GM23338 (cell line): Measurements from ENCODE around the gene NSA2. TPM values are rescaled to one million over a fixed set of nuclear protein-coding genes. Genes with fewer than 3 reads are reported as not detected.

Source experiments
- ATAC-seq: fragments of 200-7000 bp; cut with Tn5 transposase; 3 replicates; pipeline ENCODE4 v1.9.1; 2020
- DNase-seq: peaks from one replicate; pipeline ENCODE4 v3.0.0-alpha.2; 2015; ENCODE audit warnings: low spot score
- H2AFZ ChIP-seq: fragments of 200-600 bp; sonication (generic); 2 replicates; pipeline ENCODE4 v1.8.0; 2016; ENCODE audit warnings: antibody characterized with exemption, mild to moderate bottlenecking, moderate library complexity
- H3F3A ChIP-seq: fragments of 200-600 bp; sonication (generic); replicated peaks from 2 replicates; pipeline ENCODE4 v1.8.0; 2017; ENCODE audit warnings: antibody characterized with exemption, mixed run types, low read depth
- H3K27ac ChIP-seq: fragments of 200-600 bp; sonication (generic); 2 replicates; pipeline ENCODE4 v1.6.1; 2016; ENCODE audit warnings: low read depth
- H3K27me3 ChIP-seq: fragments of 200-600 bp; sonication (generic); 2 replicates; pipeline ENCODE4 v1.8.0; 2016; ENCODE audit warnings: mild to moderate bottlenecking, mixed run types, moderate library complexity; ENCODE audit not compliant: insufficient read depth
- H3K36me3 ChIP-seq: fragments of 200-600 bp; sonication (generic); 2 replicates; pipeline ENCODE4 v1.8.0; 2016; ENCODE audit warnings: mild to moderate bottlenecking; ENCODE audit not compliant: insufficient read depth
- H3K4me1 ChIP-seq: fragments of 200-600 bp; sonication (generic); 2 replicates; pipeline ENCODE4 v1.8.0; 2016; ENCODE audit warnings: mild to moderate bottlenecking, moderate library complexity; ENCODE audit not compliant: insufficient read depth
- H3K4me2 ChIP-seq: fragments of 200-600 bp; sonication (generic); 2 replicates; pipeline ENCODE4 v1.7.1; 2017; ENCODE audit warnings: mixed run types
- H3K4me3 ChIP-seq: fragments of 200-600 bp; sonication (generic); 2 replicates; pipeline ENCODE4 v1.6.1; 2016; ENCODE audit warnings: mixed run types
- H3K79me2 ChIP-seq: fragments of 200-600 bp; sonication (generic); replicated peaks from 2 replicates; pipeline ENCODE4 v1.8.0; 2017; ENCODE audit warnings: mild to moderate bottlenecking; ENCODE audit not compliant: insufficient read depth
- H3K9me2 ChIP-seq: fragments of 200-600 bp; sonication (generic); 2 replicates; pipeline ENCODE4 v1.8.0; 2017; ENCODE audit not compliant: insufficient read depth
- H4K20me1 ChIP-seq: fragments of 200-600 bp; sonication (generic); replicated peaks from 2 replicates; pipeline ENCODE4 v1.8.0; 2017; ENCODE audit warnings: mild to moderate bottlenecking; ENCODE audit not compliant: insufficient read depth
- H3K27ac Mint-ChIP-seq: 2 replicates; pipeline ENCODE4 v1.8.0; 2020; ENCODE audit warnings: inconsistent platforms, mild to moderate bottlenecking, moderate library complexity, mixed read lengths
- H3K27me3 Mint-ChIP-seq: 3 replicates; pipeline ENCODE4 v1.8.0; 2022; ENCODE audit warnings: low read depth, mild to moderate bottlenecking, moderate library complexity, mixed read lengths, inconsistent platforms; ENCODE audit not compliant: insufficient read depth, poor library complexity
- H3K36me3 Mint-ChIP-seq: 3 replicates; pipeline ENCODE4 v1.8.0; 2021; ENCODE audit warnings: low read depth, mild to moderate bottlenecking, inconsistent platforms, moderate library complexity, mixed read lengths
- H3K4me1 Mint-ChIP-seq: 3 replicates; pipeline ENCODE4 v1.8.0; 2020; ENCODE audit warnings: mild to moderate bottlenecking, inconsistent platforms, mixed read lengths
- H3K4me3 Mint-ChIP-seq: 3 replicates; pipeline ENCODE4 v1.8.0; 2021; ENCODE audit warnings: moderate library complexity, mild to moderate bottlenecking, inconsistent platforms, mixed read lengths
- H3K9me3 Mint-ChIP-seq: 3 replicates; pipeline ENCODE4 v1.8.0; 2020; ENCODE audit warnings: moderate library complexity, mild to moderate bottlenecking, inconsistent platforms, mixed read lengths
- CREB1 ChIP-seq: fragments of 250-450 bp; sonication (Bioruptor Pico); IDR thresholded peaks from 2 replicates; pipeline ENCODE4 v1.5.0; 2020; ENCODE audit warnings: low read depth, mild to moderate bottlenecking, moderate library complexity
- CTCF ChIP-seq, 2 experiments: fragments of 200-600 bp in 1 of 2; sonication (generic) in 1 of 2; conservative IDR thresholded peaks; 2 replicates each; pipeline versions ENCODE4 v1.5.1 to v1.6.1; 2016 to 2017; ENCODE audit warnings: antibody characterized with exemption in 2 of 2, low read depth in 2 of 2, mild to moderate bottlenecking in 2 of 2, moderate library complexity in 1 of 2
- ETS1 ChIP-seq: IDR thresholded peaks from 2 replicates; pipeline ENCODE4 v1.6.1; 2016; ENCODE audit warnings: antibody characterized with exemption
- EZH2 ChIP-seq: fragments of 200-600 bp; sonication (generic); IDR thresholded peaks from one replicate; pipeline ENCODE4 v1.8.0; 2017; ENCODE audit warnings: antibody characterized with exemption, mild to moderate bottlenecking, low read depth; ENCODE audit not compliant: unreplicated experiment
- EZH2phosphoT487 ChIP-seq: fragments of 200-600 bp; sonication (generic); IDR thresholded peaks from one replicate; pipeline ENCODE4 v1.8.1; 2018; ENCODE audit warnings: antibody characterized with exemption; ENCODE audit not compliant: unreplicated experiment
- JUNB ChIP-seq: IDR thresholded peaks from one replicate; pipeline ENCODE4 v1.6.1; 2016; ENCODE audit warnings: antibody characterized with exemption; ENCODE audit not compliant: unreplicated experiment
- NANOG ChIP-seq: IDR thresholded peaks from 2 replicates; pipeline ENCODE4 v1.6.1; 2016; ENCODE audit warnings: antibody characterized with exemption, borderline replicate concordance
- POLR2AphosphoS5 ChIP-seq: IDR thresholded peaks from 2 replicates; pipeline ENCODE4 v1.6.1; 2016; ENCODE audit warnings: antibody characterized with exemption, low read depth
- STAT1 ChIP-seq: IDR thresholded peaks from one replicate; pipeline ENCODE4 v1.6.1; 2016; ENCODE audit warnings: antibody characterized with exemption; ENCODE audit not compliant: unreplicated experiment
- ZNF114 ChIP-seq: fragments of 250-450 bp; sonication (Bioruptor Pico); IDR thresholded peaks from 2 replicates; pipeline ENCODE4 v1.5.0; 2020; ENCODE audit warnings: mild to moderate bottlenecking, moderate library complexity
- ZNF331 ChIP-seq: fragments of 250-450 bp; sonication (Bioruptor Pico); IDR thresholded peaks from 2 replicates; pipeline ENCODE4 v1.5.0; 2020; ENCODE audit warnings: low read depth, mild to moderate bottlenecking, moderate library complexity
- polyA plus RNA-seq: library from polyadenylated mRNA; unstranded; fragments of >200 nt; fragmentation: Nextera tagmentation; extraction: Ambion mirVana; gene quantifications from 2 replicates; pipeline ENCODE4 v1.2.1, GENCODE V29; 2016
- total RNA-seq: library from RNA; depleted of rRNA; stranded (reverse); fragments of >200 nt; shearing (Covaris generic); gene quantifications from 2 replicates; pipeline ENCODE4 v1.2.3, GENCODE V29; 2014
- TF ChIP-seq, protein P1 (sequence below): IDR thresholded peaks from one replicate; pipeline ENCODE4 v1.6.1; 2018; ENCODE audit warnings: antibody characterized with exemption; ENCODE audit not compliant: unreplicated experiment
- TF ChIP-seq, protein P2 (sequence below): fragments of 250-450 bp; sonication (Bioruptor Pico); IDR thresholded peaks from 2 replicates; pipeline ENCODE4 v1.5.0; 2020; ENCODE audit warnings: mild to moderate bottlenecking, moderate library complexity

NSA2 gene
- total and polyA plus RNA-seq, 2 experiments from 2014 or later, result 103 to 244 TPM

- H3K27ac ChIP-seq, result no peak overlapping the region
- no peak for ATAC-seq
- H3K4me2 ChIP-seq, result no peak overlapping the region
- Mint-ChIP-seq H3K4me1 (no peaks in the 10 kb centered on the region), H3K27ac (no peak overlapping the region; the same call in 1 of the 2 replicates), H3K9me3 (no peaks in the 10 kb centered on the region), H3K27me3 (no peaks in the 10 kb centered on the region), H3K4me3 (no peak overlapping the region), H3K36me3 (peaks cover 4% of the 10 kb centered on the region; the same call in 2 of the 3 replicates)
- H3K27me3 ChIP-seq, result no peaks in the 10 kb centered on the region
- H3K36me3 ChIP-seq, result no peaks in the 10 kb centered on the region
- DNase-seq, result no peak
- no peaks in the 10 kb centered on the region for H3F3A ChIP-seq
- no peak overlapping the region for H2AFZ ChIP-seq
- H3K9me2 ChIP-seq, result no peaks in the 10 kb centered on the region
- no peak overlapping the region for H3K4me3 ChIP-seq
- TF ChIP-seq CREB1 (CRISPR knock-in tag), result no peak
- TF ChIP-seq POLR2AphosphoS5, result no peak
- no peak for TF ChIP-seq ZNF114 (CRISPR knock-in tag)
- TF ChIP-seq JUNB, result no peak
- no peak for TF ChIP-seq EZH2
- no peak for TF ChIP-seq ETS1
- TF ChIP-seq, protein P1, sequence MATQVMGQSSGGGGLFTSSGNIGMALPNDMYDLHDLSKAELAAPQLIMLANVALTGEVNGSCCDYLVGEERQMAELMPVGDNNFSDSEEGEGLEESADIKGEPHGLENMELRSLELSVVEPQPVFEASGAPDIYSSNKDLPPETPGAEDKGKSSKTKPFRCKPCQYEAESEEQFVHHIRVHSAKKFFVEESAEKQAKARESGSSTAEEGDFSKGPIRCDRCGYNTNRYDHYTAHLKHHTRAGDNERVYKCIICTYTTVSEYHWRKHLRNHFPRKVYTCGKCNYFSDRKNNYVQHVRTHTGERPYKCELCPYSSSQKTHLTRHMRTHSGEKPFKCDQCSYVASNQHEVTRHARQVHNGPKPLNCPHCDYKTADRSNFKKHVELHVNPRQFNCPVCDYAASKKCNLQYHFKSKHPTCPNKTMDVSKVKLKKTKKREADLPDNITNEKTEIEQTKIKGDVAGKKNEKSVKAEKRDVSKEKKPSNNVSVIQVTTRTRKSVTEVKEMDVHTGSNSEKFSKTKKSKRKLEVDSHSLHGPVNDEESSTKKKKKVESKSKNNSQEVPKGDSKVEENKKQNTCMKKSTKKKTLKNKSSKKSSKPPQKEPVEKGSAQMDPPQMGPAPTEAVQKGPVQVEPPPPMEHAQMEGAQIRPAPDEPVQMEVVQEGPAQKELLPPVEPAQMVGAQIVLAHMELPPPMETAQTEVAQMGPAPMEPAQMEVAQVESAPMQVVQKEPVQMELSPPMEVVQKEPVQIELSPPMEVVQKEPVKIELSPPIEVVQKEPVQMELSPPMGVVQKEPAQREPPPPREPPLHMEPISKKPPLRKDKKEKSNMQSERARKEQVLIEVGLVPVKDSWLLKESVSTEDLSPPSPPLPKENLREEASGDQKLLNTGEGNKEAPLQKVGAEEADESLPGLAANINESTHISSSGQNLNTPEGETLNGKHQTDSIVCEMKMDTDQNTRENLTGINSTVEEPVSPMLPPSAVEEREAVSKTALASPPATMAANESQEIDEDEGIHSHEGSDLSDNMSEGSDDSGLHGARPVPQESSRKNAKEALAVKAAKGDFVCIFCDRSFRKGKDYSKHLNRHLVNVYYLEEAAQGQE, result no peak
- no peak for TF ChIP-seq ZNF331 (CRISPR knock-in tag)
- TF ChIP-seq NANOG, result no peak
- TF ChIP-seq, protein P2, sequence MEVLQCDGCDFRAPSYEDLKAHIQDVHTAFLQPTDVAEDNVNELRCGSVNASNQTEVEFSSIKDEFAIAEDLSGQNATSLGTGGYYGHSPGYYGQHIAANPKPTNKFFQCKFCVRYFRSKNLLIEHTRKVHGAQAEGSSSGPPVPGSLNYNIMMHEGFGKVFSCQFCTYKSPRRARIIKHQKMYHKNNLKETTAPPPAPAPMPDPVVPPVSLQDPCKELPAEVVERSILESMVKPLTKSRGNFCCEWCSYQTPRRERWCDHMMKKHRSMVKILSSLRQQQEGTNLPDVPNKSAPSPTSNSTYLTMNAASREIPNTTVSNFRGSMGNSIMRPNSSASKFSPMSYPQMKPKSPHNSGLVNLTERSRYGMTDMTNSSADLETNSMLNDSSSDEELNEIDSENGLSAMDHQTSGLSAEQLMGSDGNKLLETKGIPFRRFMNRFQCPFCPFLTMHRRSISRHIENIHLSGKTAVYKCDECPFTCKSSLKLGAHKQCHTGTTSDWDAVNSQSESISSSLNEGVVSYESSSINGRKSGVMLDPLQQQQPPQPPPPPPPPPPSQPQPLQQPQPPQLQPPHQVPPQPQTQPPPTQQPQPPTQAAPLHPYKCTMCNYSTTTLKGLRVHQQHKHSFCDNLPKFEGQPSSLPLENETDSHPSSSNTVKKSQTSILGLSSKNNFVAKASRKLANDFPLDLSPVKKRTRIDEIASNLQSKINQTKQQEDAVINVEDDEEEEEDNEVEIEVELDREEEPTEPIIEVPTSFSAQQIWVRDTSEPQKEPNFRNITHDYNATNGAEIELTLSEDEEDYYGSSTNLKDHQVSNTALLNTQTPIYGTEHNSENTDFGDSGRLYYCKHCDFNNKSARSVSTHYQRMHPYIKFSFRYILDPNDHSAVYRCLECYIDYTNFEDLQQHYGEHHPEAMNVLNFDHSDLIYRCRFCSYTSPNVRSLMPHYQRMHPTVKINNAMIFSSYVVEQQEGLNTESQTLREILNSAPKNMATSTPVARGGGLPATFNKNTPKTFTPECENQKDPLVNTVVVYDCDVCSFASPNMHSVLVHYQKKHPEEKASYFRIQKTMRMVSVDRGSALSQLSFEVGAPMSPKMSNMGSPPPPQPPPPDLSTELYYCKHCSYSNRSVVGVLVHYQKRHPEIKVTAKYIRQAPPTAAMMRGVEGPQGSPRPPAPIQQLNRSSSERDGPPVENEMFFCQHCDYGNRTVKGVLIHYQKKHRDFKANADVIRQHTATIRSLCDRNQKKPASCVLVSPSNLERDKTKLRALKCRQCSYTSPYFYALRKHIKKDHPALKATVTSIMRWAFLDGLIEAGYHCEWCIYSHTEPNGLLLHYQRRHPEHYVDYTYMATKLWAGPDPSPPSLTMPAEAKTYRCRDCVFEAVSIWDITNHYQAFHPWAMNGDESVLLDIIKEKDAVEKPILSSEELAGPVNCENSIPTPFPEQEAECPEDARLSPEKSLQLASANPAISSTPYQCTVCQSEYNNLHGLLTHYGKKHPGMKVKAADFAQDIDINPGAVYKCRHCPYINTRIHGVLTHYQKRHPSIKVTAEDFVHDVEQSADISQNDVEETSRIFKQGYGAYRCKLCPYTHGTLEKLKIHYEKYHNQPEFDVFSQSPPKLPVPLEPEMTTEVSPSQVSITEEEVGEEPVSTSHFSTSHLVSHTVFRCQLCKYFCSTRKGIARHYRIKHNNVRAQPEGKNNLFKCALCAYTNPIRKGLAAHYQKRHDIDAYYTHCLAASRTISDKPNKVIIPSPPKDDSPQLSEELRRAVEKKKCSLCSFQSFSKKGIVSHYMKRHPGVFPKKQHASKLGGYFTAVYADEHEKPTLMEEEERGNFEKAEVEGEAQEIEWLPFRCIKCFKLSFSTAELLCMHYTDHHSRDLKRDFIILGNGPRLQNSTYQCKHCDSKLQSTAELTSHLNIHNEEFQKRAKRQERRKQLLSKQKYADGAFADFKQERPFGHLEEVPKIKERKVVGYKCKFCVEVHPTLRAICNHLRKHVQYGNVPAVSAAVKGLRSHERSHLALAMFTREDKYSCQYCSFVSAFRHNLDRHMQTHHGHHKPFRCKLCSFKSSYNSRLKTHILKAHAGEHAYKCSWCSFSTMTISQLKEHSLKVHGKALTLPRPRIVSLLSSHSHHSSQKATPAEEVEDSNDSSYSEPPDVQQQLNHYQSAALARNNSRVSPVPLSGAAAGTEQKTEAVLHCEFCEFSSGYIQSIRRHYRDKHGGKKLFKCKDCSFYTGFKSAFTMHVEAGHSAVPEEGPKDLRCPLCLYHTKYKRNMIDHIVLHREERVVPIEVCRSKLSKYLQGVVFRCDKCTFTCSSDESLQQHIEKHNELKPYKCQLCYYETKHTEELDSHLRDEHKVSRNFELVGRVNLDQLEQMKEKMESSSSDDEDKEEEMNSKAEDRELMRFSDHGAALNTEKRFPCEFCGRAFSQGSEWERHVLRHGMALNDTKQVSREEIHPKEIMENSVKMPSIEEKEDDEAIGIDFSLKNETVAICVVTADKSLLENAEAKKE, result no peak
- no peak for TF ChIP-seq EZH2phosphoT487
- no peak for TF ChIP-seq CTCF (conservative IDR thresholded peaks at IDR 0.05; ENCODE audit: low read depth in 2 of 2)
- no peak for TF ChIP-seq STAT1
- no peaks in the 10 kb centered on the region for H3K79me2 ChIP-seq
- H4K20me1 ChIP-seq, result no peaks in the 10 kb centered on the region
- no peaks in the 10 kb centered on the region for H3K4me1 ChIP-seq
Observed at GRCh38 chr5:74738406-74738805, 28.6 kb upstream of the NSA2 start.
